SK-N-SH (cell line): ENCODE data around the gene IL17RC. TPM values are rescaled to one million over a fixed set of nuclear protein-coding genes. Genes with fewer than 3 reads are reported as not detected.

Experiments used
- CTCF ChIA-PET: fragments of 300-600, 350-600 bp; formaldehyde crosslinking; extraction: SDS; loops from one replicate; lab custom pipeline; 2021; lab: Yijun Ruan, JAX
- POLR2A ChIA-PET: fragments of 350-600 bp; sonication (Branson Sonifier 250); formaldehyde crosslinking; extraction: SDS; loops from one replicate; lab custom pipeline; 2020; ENCODE audit warnings: antibody characterized with exemption, inconsistent platforms; lab: Yijun Ruan, JAX
- DNase-seq: peaks from one replicate; pipeline ENCODE4 v3.0.0; 2012
- H2AFZ ChIP-seq: fragments of 200-600 bp; sonication (generic); 2 replicates; pipeline ENCODE4 v1.8.1; 2016; ENCODE audit warnings: antibody characterized with exemption, mild to moderate bottlenecking, low read depth
- H3F3A ChIP-seq: fragments of 200-600 bp; sonication (generic); replicated peaks from 2 replicates; pipeline ENCODE3; 2016; ENCODE audit warnings: antibody characterized with exemption, mild to moderate bottlenecking; ENCODE audit not compliant: insufficient read depth
- H3K27ac ChIP-seq, 2 experiments: fragments of 200-500 bp in 1 of 2; fragments of 200-600 bp in 1 of 2; sonication (Bioruptor generic) in 1 of 2; sonication (generic), shearing (Covaris generic) in 1 of 2; 2 replicates each; pipeline versions ENCODE4 v1.5.1 to v1.6.1; 2014 to 2016; ENCODE audit warnings: low read depth in 2 of 2, inconsistent platforms in 1 of 2, low read length in 1 of 2, mild to moderate bottlenecking in 1 of 2, mixed read lengths in 1 of 2
- H3K27me3 ChIP-seq: fragments of 200-600 bp; sonication (generic), shearing (Covaris generic); 2 replicates; pipeline ENCODE4 v1.6.1; 2016; ENCODE audit warnings: mixed run types; ENCODE audit not compliant: insufficient read depth
- H3K36me3 ChIP-seq, 2 experiments: fragments of 200-500 bp in 1 of 2; fragments of 200-600 bp in 1 of 2; sonication (Bioruptor generic) in 1 of 2; sonication (generic) in 1 of 2; replicated peaks in 1 of 2; 2 replicates each; pipeline versions ENCODE3 to v1.5.1; 2014 to 2016; ENCODE audit warnings: low read length in 1 of 2, mild to moderate bottlenecking in 1 of 2; ENCODE audit not compliant: insufficient read depth in 2 of 2, control insufficient read depth in 1 of 2
- H3K4me1 ChIP-seq, 2 experiments: fragments of 200-500 bp in 1 of 2; fragments of 200-600 bp in 1 of 2; sonication (Bioruptor generic) in 1 of 2; sonication (generic), shearing (Covaris generic) in 1 of 2; 2 replicates each; pipeline versions ENCODE4 v1.5.1 to v1.6.1; 2014 to 2016; ENCODE audit warnings: low read depth in 1 of 2, low read length in 1 of 2, mixed run types in 1 of 2; ENCODE audit not compliant: insufficient read depth in 2 of 2, control insufficient read depth in 1 of 2
- H3K4me2 ChIP-seq: fragments of 200-600 bp; sonication (generic), shearing (Covaris generic); 2 replicates; pipeline ENCODE4 v1.6.1; 2017; ENCODE audit warnings: mixed run types
- H3K4me3 ChIP-seq, 2 experiments: fragments of 200-500 bp in 1 of 2; fragments of 200-600 bp in 1 of 2; sonication (Bioruptor generic) in 1 of 2; sonication (generic), shearing (Covaris generic) in 1 of 2; 2 replicates each; pipeline versions ENCODE4 v1.5.1 to v1.8.1; 2014 to 2016; ENCODE audit warnings: low read depth in 2 of 2, inconsistent platforms in 1 of 2, low read length in 1 of 2, mild to moderate bottlenecking in 1 of 2, mixed read lengths in 1 of 2, moderate library complexity in 1 of 2
- H3K79me2 ChIP-seq: fragments of 200-600 bp; sonication (generic); 2 replicates; pipeline ENCODE4 v1.8.1; 2017; ENCODE audit warnings: mild to moderate bottlenecking; ENCODE audit not compliant: insufficient read depth
- H3K9ac ChIP-seq: fragments of 200-600 bp; sonication (generic); 2 replicates; pipeline ENCODE4 v1.6.1; 2017; ENCODE audit warnings: mixed run types
- H3K9me2 ChIP-seq: fragments of 200-600 bp; sonication (generic); 2 replicates; pipeline ENCODE4 v1.6.1; 2017; ENCODE audit warnings: mixed run types
- H3K9me3 ChIP-seq: fragments of 200-600 bp; sonication (generic); 2 replicates; pipeline ENCODE4 v1.6.1; 2017; ENCODE audit warnings: mixed run types, mild to moderate bottlenecking, moderate library complexity
- H4K20me1 ChIP-seq: fragments of 200-600 bp; sonication (generic); 2 replicates; pipeline ENCODE4 v1.6.1; 2017; ENCODE audit warnings: mild to moderate bottlenecking, mixed run types; ENCODE audit not compliant: insufficient read depth
- CHD2 ChIP-seq: fragments of 150-350 bp; IDR thresholded peaks from 2 replicates; pipeline ENCODE4 v1.6.1; 2018; ENCODE audit warnings: low read length; ENCODE audit not compliant: partially characterized antibody
- ELF1 ChIP-seq: IDR thresholded peaks from 2 replicates; pipeline ENCODE4 v1.4.0; 2012
- EP300 ChIP-seq, 2 experiments: IDR thresholded peaks; 2 replicates each; pipeline versions ENCODE4 v1.4.0 to v1.6.1; 2012; ENCODE audit warnings: borderline replicate concordance in 1 of 2, low read depth in 1 of 2, low read length in 1 of 2
- EZH2phosphoT487 ChIP-seq: fragments of 200-600 bp; sonication (generic); IDR thresholded peaks from 2 replicates; pipeline ENCODE4 v1.6.1; 2017; ENCODE audit warnings: low read depth, mixed run types, mild to moderate bottlenecking, antibody characterized with exemption, moderate library complexity, borderline replicate concordance
- FOSL2 ChIP-seq: IDR thresholded peaks from 2 replicates; pipeline ENCODE4 v1.4.0; 2012; ENCODE audit warnings: low read depth, mild to moderate bottlenecking, moderate library complexity, borderline replicate concordance
- FOXJ3 ChIP-seq: sonication (generic); formaldehyde crosslinking; IDR thresholded peaks from 2 replicates; pipeline ENCODE4 v1.5.1; 2020; ENCODE audit warnings: mild to moderate bottlenecking, missing genetic modification reagents
- FOXM1 ChIP-seq: IDR thresholded peaks from 2 replicates; pipeline ENCODE4 v1.4.0; 2012; ENCODE audit warnings: low read depth, mild to moderate bottlenecking
- GATA2 ChIP-seq: sonication (generic); formaldehyde crosslinking; IDR thresholded peaks from 2 replicates; pipeline ENCODE4 v1.5.0; 2020; ENCODE audit warnings: mild to moderate bottlenecking, missing genetic modification reagents
- IRF3 ChIP-seq: fragments of 150-350 bp; IDR thresholded peaks from 2 replicates; pipeline ENCODE4 v1.6.1; 2016; ENCODE audit warnings: mild to moderate bottlenecking, low read depth, low read length
- JUND ChIP-seq: IDR thresholded peaks from 2 replicates; pipeline ENCODE4 v1.4.0; 2012
- MAX ChIP-seq: IDR thresholded peaks from 2 replicates; pipeline ENCODE4 v1.4.0; 2012; ENCODE audit warnings: low read depth
- MEF2A ChIP-seq: IDR thresholded peaks from 2 replicates; pipeline ENCODE4 v1.4.0; 2012; ENCODE audit warnings: low read depth, borderline replicate concordance
- MXI1 ChIP-seq: IDR thresholded peaks from 2 replicates; pipeline ENCODE4 v1.6.1; 2012; ENCODE audit warnings: mild to moderate bottlenecking, low read depth, low read length, improper control_type of control experiment
- NFIC ChIP-seq: IDR thresholded peaks from 2 replicates; pipeline ENCODE4 v1.4.0; 2012; ENCODE audit warnings: borderline replicate concordance
- NRF1 ChIP-seq: IDR thresholded peaks from 2 replicates; pipeline ENCODE4 v1.6.1; 2012; ENCODE audit warnings: low read depth, mild to moderate bottlenecking, low read length
- RAD21 ChIP-seq: IDR thresholded peaks from 2 replicates; pipeline ENCODE4 v1.6.1; 2012; ENCODE audit warnings: mild to moderate bottlenecking, low read length
- RCOR1 ChIP-seq: fragments of 150-350 bp; IDR thresholded peaks from 2 replicates; pipeline ENCODE4 v1.6.1; 2017; ENCODE audit warnings: antibody characterized with exemption, low read length
- REST ChIP-seq: IDR thresholded peaks from 2 replicates; pipeline ENCODE4 v1.6.1; 2012; ENCODE audit warnings: mild to moderate bottlenecking, low read depth, low read length, moderate library complexity
- RXRA ChIP-seq: IDR thresholded peaks from 2 replicates; pipeline ENCODE4 v1.4.0; 2012; ENCODE audit warnings: low read depth, mild to moderate bottlenecking, borderline replicate concordance
- SMC3 ChIP-seq: IDR thresholded peaks from 2 replicates; pipeline ENCODE4 v1.6.1; 2012; ENCODE audit warnings: low read depth, low read length, improper control_type of control experiment
- TCF12 ChIP-seq: IDR thresholded peaks from 2 replicates; pipeline ENCODE4 v1.4.0; 2012
- TEAD4 ChIP-seq: IDR thresholded peaks from 2 replicates; pipeline ENCODE4 v1.4.0; 2012; ENCODE audit warnings: mild to moderate bottlenecking, borderline replicate concordance; ENCODE audit not compliant: insufficient read depth
- YY1 ChIP-seq: IDR thresholded peaks from 2 replicates; pipeline ENCODE4 v1.4.0; 2012; ENCODE audit warnings: low read depth, mild to moderate bottlenecking
- WGBS: methylation state at CpG from one replicate; pipeline ENCODE4 v1.1.6; 2017; ENCODE audit warnings: low lambda C conversion rate; 5-methylcytosine and 5-hydroxymethylcytosine counted together
- polyA plus RNA-seq, 3 experiments: library from polyadenylated mRNA; depleted of rRNA; stranded (reverse); fragments of >200 nt; gene quantifications; 2 replicates each; pipeline ENCODE4 v1.2.3, GENCODE V29; 2012

IL17RC gene
- polyA plus RNA-seq, 1 of the 3 experiments (the other 2 are of a cell fraction), result 17.3 TPM

- POLR2A ChIA-PET, result no interaction called here
- Histone ChIP-seq H3F3A (peaks cover 14% of the 10 kb centered on the region), H3K36me3 (no peaks in the 10 kb centered on the region), H3K27me3 (no peaks in the 10 kb centered on the region), H4K20me1 (no peaks in the 10 kb centered on the region), H3K27ac (no peak overlapping the region), H3K4me3 (no peak overlapping the region), H3K4me1 (peaks cover 2 to 14% of the 10 kb centered on the region in 2 experiments; a peak in 1 of 4 replicates), H3K9me2 (no peaks in the 10 kb centered on the region), H3K4me2 (no peak overlapping the region), H3K79me2 (peaks cover 9% of the 10 kb centered on the region), H2AFZ (no peak overlapping the region), H3K9ac (no peak overlapping the region), H3K9me3 (no peaks in the 10 kb centered on the region)
- CTCF ChIA-PET, result no interaction called here
- no peak for DNase-seq
- no peak for TF ChIP-seq MEF2A
- no peak for TF ChIP-seq MAX
- no peak for TF ChIP-seq CHD2
- TF ChIP-seq EP300 (IDR thresholded peaks at IDR 0.05; ENCODE audit: borderline replicate concordance in 1 of 2, low read depth in 1 of 2, low read length in 1 of 2), result no peak
- TF ChIP-seq GATA2 (CRISPR knock-in tag), result no peak
- TF ChIP-seq RCOR1, result no peak
- no peak for TF ChIP-seq JUND
- TF ChIP-seq SMC3, result no peak
- no peak for TF ChIP-seq TCF12
- TF ChIP-seq NRF1, result no peak
- no peak for TF ChIP-seq RXRA
- TF ChIP-seq ELF1, result no peak
- TF ChIP-seq FOXJ3 (CRISPR knock-in tag), result no peak
- no peak for TF ChIP-seq MXI1
- no peak for TF ChIP-seq NFIC
Observed at GRCh38 chr3:9886328-9886727, 30.6 kb upstream of the IL17RC start.

GRCh38 chr3:9887480-9887879, 29.4 kb upstream of the IL17RC start:
- H3K4me1 ChIP-seq, result peaks cover 6 to 14% of the 10 kb centered on the region in 2 experiments; a peak in 2 of 4 replicates
- DNase-seq, result no peak
- H3K9ac ChIP-seq, result no peak overlapping the region
- H3K9me3 ChIP-seq, result no peaks in the 10 kb centered on the region
- no peaks in the 10 kb centered on the region for H3K9me2 ChIP-seq
- peaks cover 18% of the 10 kb centered on the region for H3F3A ChIP-seq
- H3K4me2 ChIP-seq, result no peak overlapping the region
- no peak overlapping the region for H3K4me3 ChIP-seq
- H3K27ac ChIP-seq, result no peak overlapping the region
- H3K79me2 ChIP-seq, result peaks cover 21% of the 10 kb centered on the region
- H3K36me3 ChIP-seq, result peaks cover 0 to 2% of the 10 kb centered on the region in 2 experiments
- no peak for TF ChIP-seq YY1
- TF ChIP-seq RXRA, result no peak
- no peak for TF ChIP-seq EZH2phosphoT487
- TF ChIP-seq IRF3, result no peak
- no peak for TF ChIP-seq GATA2 (CRISPR knock-in tag)
- no peak for TF ChIP-seq CHD2
- no peak for TF ChIP-seq JUND
- no peak for TF ChIP-seq MEF2A
- no peak for TF ChIP-seq FOSL2
- no peak for TF ChIP-seq RAD21
- no peak for TF ChIP-seq TEAD4
- no peak for TF ChIP-seq EP300 (IDR thresholded peaks at IDR 0.05; ENCODE audit: borderline replicate concordance in 1 of 2, low read depth in 1 of 2, low read length in 1 of 2)
- TF ChIP-seq MXI1, result no peak
- TF ChIP-seq REST, result no peak
- TF ChIP-seq NFIC, result no peak
- TF ChIP-seq FOXM1, result no peak
- ChIA-PET POLR2A (no interaction called here), CTCF (no interaction called here)
- 93% methylated on average over 5 of the region's 5 CpGs for WGBS
- H2AFZ ChIP-seq, result no peak overlapping the region
- no peaks in the 10 kb centered on the region for H4K20me1 ChIP-seq
- no peaks in the 10 kb centered on the region for H3K27me3 ChIP-seq
